Liver (tissue), 9 donors: Measurements from ENCODE around the gene GMDS. TPM values are rescaled to one million over a fixed set of nuclear protein-coding genes. Genes with fewer than 3 reads are reported as not detected.

Source experiments
- DNase-seq: peaks from one replicate; pipeline ENCODE4 v3.0.0-alpha.2; 2017; ENCODE audit warnings: low spot score
- H3K27ac ChIP-seq, 2 donors: one replicate each; pipeline ENCODE4 v1.7.0; 2013; ENCODE audit warnings: inconsistent platforms in 2 of 2, low read length in 2 of 2, control low read depth in 1 of 2, low read depth in 1 of 2, mild to moderate bottlenecking in 1 of 2
- H3K27me3 ChIP-seq, 4 donors: one replicate each; pipeline versions ENCODE4 v1.6.1 to v1.7.0; 2013; ENCODE audit warnings: low read length in 3 of 4, inconsistent platforms in 1 of 4, mild to moderate bottlenecking in 1 of 4, moderate library complexity in 1 of 4; ENCODE audit not compliant: control insufficient read depth in 4 of 4, insufficient read depth in 4 of 4
- H3K36me3 ChIP-seq, 4 donors: one replicate each; pipeline versions ENCODE4 v1.6.1 to v1.7.0; 2013; ENCODE audit warnings: low read length in 3 of 4, mild to moderate bottlenecking in 3 of 4, low read depth in 1 of 4, moderate library complexity in 1 of 4; ENCODE audit not compliant: control insufficient read depth in 4 of 4, insufficient read depth in 3 of 4
- H3K4me1 ChIP-seq, 4 donors: one replicate each; pipeline versions ENCODE4 v1.6.1 to v1.7.0; 2013; ENCODE audit warnings: low read length in 3 of 4, mild to moderate bottlenecking in 3 of 4, moderate library complexity in 1 of 4; ENCODE audit not compliant: control insufficient read depth in 4 of 4, insufficient read depth in 4 of 4
- H3K4me3 ChIP-seq, 3 donors: one replicate each; pipeline versions ENCODE4 v1.6.1 to v1.7.0; 2013; ENCODE audit warnings: low read length in 3 of 3, control low read depth in 1 of 3, low read depth in 1 of 3, mild to moderate bottlenecking in 1 of 3
- H3K9ac ChIP-seq, 2 donors: one replicate each; pipeline ENCODE4 v1.7.0; 2013; ENCODE audit warnings: low read length in 2 of 2, mild to moderate bottlenecking in 2 of 2, moderate library complexity in 2 of 2, control low read depth in 1 of 2, low read depth in 1 of 2
- H3K9me3 ChIP-seq, 4 donors: one replicate each; pipeline versions ENCODE4 v1.6.1 to v1.7.0; 2013; ENCODE audit warnings: low read length in 3 of 4; ENCODE audit not compliant: control insufficient read depth in 4 of 4
- ATF3 ChIP-seq: IDR thresholded peaks from 2 replicates; pipeline ENCODE4 v1.6.1; 2016; ENCODE audit warnings: antibody characterized with exemption
- CTCF ChIP-seq: fragments of 150-350 bp; IDR thresholded peaks from 2 replicates; pipeline ENCODE4 v1.5.1; 2017; ENCODE audit warnings: improper control_type of control experiment, low read depth, low read length; ENCODE audit not compliant: missing input control
- EGR1 ChIP-seq, 2 donors: IDR thresholded peaks; 2 replicates each; pipeline ENCODE4 v1.6.1; 2016 to 2018; ENCODE audit warnings: antibody characterized with exemption in 2 of 2, low read depth in 2 of 2
- FOXA1 ChIP-seq: IDR thresholded peaks from 2 replicates; pipeline ENCODE4 v1.6.1; 2016; ENCODE audit warnings: antibody characterized with exemption
- FOXA2 ChIP-seq: IDR thresholded peaks from 2 replicates; pipeline ENCODE4 v1.6.1; 2016; ENCODE audit warnings: antibody characterized with exemption
- GABPA ChIP-seq, 2 donors: IDR thresholded peaks in 1 of 2; conservative IDR thresholded peaks in 1 of 2; 2 replicates each; pipeline ENCODE4 v1.6.1; 2016; ENCODE audit warnings: antibody characterized with exemption in 2 of 2, mild to moderate bottlenecking in 1 of 2, moderate library complexity in 1 of 2
- HNF4A ChIP-seq, 2 donors: conservative IDR thresholded peaks; 2 replicates each; pipeline ENCODE4 v1.6.1; 2016; ENCODE audit warnings: antibody characterized with exemption in 2 of 2, mild to moderate bottlenecking in 2 of 2
- HNF4G ChIP-seq: IDR thresholded peaks from 2 replicates; pipeline ENCODE4 v1.6.1; 2016; ENCODE audit warnings: antibody characterized with exemption
- JUND ChIP-seq, 2 donors: IDR thresholded peaks; 2 replicates each; pipeline ENCODE4 v1.6.1; 2016; ENCODE audit warnings: antibody characterized with exemption in 2 of 2
- MAX ChIP-seq: IDR thresholded peaks from 2 replicates; pipeline ENCODE4 v1.6.1; 2016; ENCODE audit warnings: antibody characterized with exemption
- NR2F2 ChIP-seq: IDR thresholded peaks from 2 replicates; pipeline ENCODE4 v1.6.1; 2016; ENCODE audit warnings: antibody characterized with exemption
- RAD21 ChIP-seq, 2 donors: IDR thresholded peaks; 2 replicates each; pipeline ENCODE4 v1.6.1; 2016; ENCODE audit warnings: antibody characterized with exemption in 2 of 2, mild to moderate bottlenecking in 2 of 2
- REST ChIP-seq: IDR thresholded peaks from 2 replicates; pipeline ENCODE4 v1.6.1; 2016; ENCODE audit warnings: antibody characterized with exemption, mild to moderate bottlenecking
- RXRA ChIP-seq, 2 donors: IDR thresholded peaks; 2 replicates each; pipeline ENCODE4 v1.6.1; 2017 to 2018; ENCODE audit warnings: antibody characterized with exemption in 2 of 2, mild to moderate bottlenecking in 1 of 2
- SP1 ChIP-seq: IDR thresholded peaks from 2 replicates; pipeline ENCODE4 v1.6.1; 2018; ENCODE audit warnings: antibody characterized with exemption, mild to moderate bottlenecking
- TAF1 ChIP-seq: conservative IDR thresholded peaks from 2 replicates; pipeline ENCODE4 v1.6.1; 2016; ENCODE audit warnings: antibody characterized with exemption, mild to moderate bottlenecking
- YY1 ChIP-seq: IDR thresholded peaks from 2 replicates; pipeline ENCODE4 v1.6.1; 2016; ENCODE audit warnings: antibody characterized with exemption, mild to moderate bottlenecking
- ZBTB33 ChIP-seq: IDR thresholded peaks from 2 replicates; pipeline ENCODE4 v1.6.1; 2016; ENCODE audit warnings: antibody characterized with exemption
- WGBS: extraction: QIAGEN DNeasy Blood & Tissue Kit; methylation state at CpG from one replicate; pipeline ENCODE4 v1.1.7; 2013; 5-methylcytosine and 5-hydroxymethylcytosine counted together
- polyA plus RNA-seq, 2 donors: library from polyadenylated mRNA; stranded (reverse) in 1 of 2; unstranded in 1 of 2; fragments of 200-250 nt in 1 of 2; fragments of >200 nt in 1 of 2; fragmentation: Nextera tagmentation in 1 of 2; extraction: Ambion mirVana in 1 of 2; gene quantifications; one replicate each; pipeline versions ENCODE4 v1.2.1 to v1.2.3, GENCODE V29; 2013 to 2015
- total RNA-seq, 2 donors: library from RNA; depleted of rRNA; stranded (reverse); fragments of >200 nt; gene quantifications; one replicate each; pipeline ENCODE4 v1.2.3, GENCODE V29; 2014
- donor health status: healthy.
- donor health status: healthy.
- donor health status: healthy.
- donor health status: healthy.
- donor health status: healthy.

GMDS gene
- total and polyA plus RNA-seq, 4 donors = 3.5 to 15.6 (median 13.0) TPM

- no peak overlapping the region for H3K9ac ChIP-seq
- no peak overlapping the region for H3K4me3 ChIP-seq
- H3K27ac ChIP-seq = no peak overlapping the region
- no peaks in the 10 kb centered on the region for H3K36me3 ChIP-seq
- H3K9me3 ChIP-seq = no peaks in the 10 kb centered on the region
- WGBS = 74% methylated on average over 4 of the region's 4 CpGs
- no peak for TF ChIP-seq SP1
- TF ChIP-seq REST = no peak
- TF ChIP-seq RAD21 (IDR thresholded peaks at IDR 0.05) = no peak
- TF ChIP-seq HNF4G = no peak
- no peak for TF ChIP-seq JUND (IDR thresholded peaks at IDR 0.05)
- no peak for DNase-seq
- no peaks in the 10 kb centered on the region for H3K27me3 ChIP-seq
- no peaks in the 10 kb centered on the region for H3K4me1 ChIP-seq
These were observed 333.9 kb downstream of the GMDS start for GRCh38 chr6:1911474-1911873.

GRCh38 chr6:1910621-1911407, 334.6 kb downstream of the GMDS start:
- Histone ChIP-seq H3K27ac (no peak overlapping the region), H3K4me3 (no peak overlapping the region), H3K9ac (no peak overlapping the region), H3K27me3 (no peaks in the 10 kb centered on the region), H3K9me3 (no peaks in the 10 kb centered on the region), H3K4me1 (no peaks in the 10 kb centered on the region), H3K36me3 (no peaks in the 10 kb centered on the region)
- WGBS = 86% methylated on average over 8 of the region's 8 CpGs
- DNase-seq = no peak
- no peak for TF ChIP-seq GABPA (IDR thresholded peaks at IDR 0.05 in 1 of 2, conservative IDR thresholded peaks at IDR 0.05 in 1 of 2)
- no peak for TF ChIP-seq SP1
- no peak for TF ChIP-seq HNF4G
- TF ChIP-seq RXRA (IDR thresholded peaks at IDR 0.05) = no peak
- TF ChIP-seq FOXA1 = no peak
- TF ChIP-seq MAX = no peak
- TF ChIP-seq HNF4A (conservative IDR thresholded peaks at IDR 0.05) = no peak
- TF ChIP-seq ATF3 = no peak
- TF ChIP-seq REST = no peak
- no peak for TF ChIP-seq EGR1 (IDR thresholded peaks at IDR 0.05; ENCODE audit: low read depth in 2 of 2)
- no peak for TF ChIP-seq JUND (IDR thresholded peaks at IDR 0.05)
- no peak for TF ChIP-seq ZBTB33
- TF ChIP-seq TAF1 = no peak
- no peak for TF ChIP-seq FOXA2
- no peak for TF ChIP-seq YY1
- TF ChIP-seq CTCF = no peak
- no peak for TF ChIP-seq RAD21 (IDR thresholded peaks at IDR 0.05)
- TF ChIP-seq NR2F2 = no peak
